Natural killer cell (primary cell): ENCODE data around the gene ROR1. TPM values are rescaled to one million over a fixed set of nuclear protein-coding genes. Genes with fewer than 3 reads are reported as not detected.

Experiments
- ATAC-seq, 3 donors: fragments of 150-1000 bp in 2 of 3; fragments of 200-7000 bp in 1 of 3; cut with Tn5 transposase; 1 replicate in 1 of 3; 2 replicates in 2 of 3; pipeline ENCODE4 v1.10.0; 2021; ENCODE audit warnings: mild to moderate bottlenecking in 2 of 3, moderate library complexity in 2 of 3
- DNase-seq, 2 donors: peaks; one replicate each; pipeline versions ENCODE4 v3.0.0 to v3.0.0-alpha.2; 2013 to 2021; ENCODE audit warnings: mixed read lengths in 1 of 2
- H3K27ac ChIP-seq: one replicate; pipeline ENCODE4 v1.5.1; 2013; ENCODE audit warnings: mild to moderate bottlenecking, low read length
- H3K27me3 ChIP-seq: one replicate; pipeline ENCODE4 v1.6.1; 2013; ENCODE audit warnings: low read length; ENCODE audit not compliant: control insufficient read depth, insufficient read depth
- H3K36me3 ChIP-seq: one replicate; pipeline ENCODE4 v1.6.1; 2013; ENCODE audit warnings: low read length; ENCODE audit not compliant: control insufficient read depth, insufficient read depth
- H3K4me1 ChIP-seq: one replicate; pipeline ENCODE4 v1.6.1; 2013; ENCODE audit warnings: low read length; ENCODE audit not compliant: control insufficient read depth, insufficient read depth
- H3K4me3 ChIP-seq: one replicate; pipeline ENCODE4 v1.5.1; 2013; ENCODE audit warnings: low read length
- H3K9me3 ChIP-seq: one replicate; pipeline ENCODE4 v1.6.1; 2013; ENCODE audit warnings: low read length; ENCODE audit not compliant: control insufficient read depth, insufficient read depth
- H3K27ac Mint-ChIP-seq, 2 donors: one replicate each; pipeline ENCODE4 v1.8.0; 2022; ENCODE audit warnings: mild to moderate bottlenecking in 2 of 2, mixed read lengths in 2 of 2, moderate library complexity in 1 of 2
- H3K27me3 Mint-ChIP-seq, 2 donors: one replicate each; pipeline ENCODE4 v1.8.0; 2022; ENCODE audit warnings: low read depth in 2 of 2, mixed read lengths in 2 of 2
- H3K36me3 Mint-ChIP-seq: one replicate; pipeline ENCODE4 v1.8.0; 2022; ENCODE audit warnings: mixed read lengths
- H3K4me1 Mint-ChIP-seq, 2 donors: one replicate each; pipeline ENCODE4 v1.8.0; 2022; ENCODE audit warnings: mixed read lengths in 2 of 2
- H3K4me3 Mint-ChIP-seq: one replicate; pipeline ENCODE4 v1.8.0; 2022; ENCODE audit warnings: mild to moderate bottlenecking, moderate library complexity, mixed read lengths
- H3K9me3 Mint-ChIP-seq, 2 donors: one replicate each; pipeline ENCODE4 v1.8.0; 2022; ENCODE audit warnings: mixed read lengths in 2 of 2
- WGBS: methylation state at CpG from one replicate; pipeline ENCODE4 v1.1.7; 2013; ENCODE audit warnings: missing lambda C conversion rate; ENCODE audit not compliant: insufficient coverage; 5-methylcytosine and 5-hydroxymethylcytosine counted together
- intact Hi-C: fragments of 100-400 bp; cut with micrococcal nuclease; formaldehyde crosslinking; loops from one replicate; pipeline ENCODE4 v1.14.2; 2022
- total RNA-seq, 4 donors: library from RNA; stranded (reverse); fragments of 120-200 nt in 1 of 4; gene quantifications; one replicate each; pipeline versions ENCODE4 v1.2.3 to v1.2.4, GENCODE V29; 2013 to 2022
- TF ChIP-seq, protein P1 (sequence below): fragments of 200-600 bp; IDR thresholded peaks from one replicate; pipeline ENCODE4 v1.8.0; 2022; ENCODE audit warnings: antibody characterized with exemption

The ROR1 gene
- total RNA-seq, 3 donors from 2014 or later (not counting 1 experiment from before 2014, with no cell fraction given): 0.05 to 0.35 (median 0.27) TPM

DNA sequence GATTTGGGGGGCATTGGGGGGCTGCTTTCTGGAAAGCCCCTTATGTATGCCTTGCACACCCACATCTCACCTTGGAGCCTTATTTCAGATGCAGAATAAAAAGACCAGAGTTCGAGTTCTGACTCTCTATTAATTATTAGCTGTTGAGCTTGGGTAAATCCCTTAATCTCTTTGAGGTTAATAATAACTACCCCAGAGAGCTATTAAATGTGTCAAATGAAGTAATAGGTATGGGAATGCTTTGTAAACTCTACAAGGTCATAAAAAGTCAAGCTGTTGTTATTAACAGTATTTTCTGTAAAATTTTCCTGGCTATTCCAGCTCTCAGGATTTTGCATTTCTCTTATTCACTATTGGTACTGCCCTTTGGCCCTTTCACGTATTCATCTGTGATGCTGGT is 122.9 kb downstream of the ROR1 start:
- intact Hi-C loops: loop anchor here (10.0 kb wide), 1 partner anchor 302 kb away; the partner anchor contains the start of gene PGM1
- no peak for DNase-seq
- Histone ChIP-seq H3K4me1 (peaks cover 13% of the 10 kb centered on the region), H3K27me3 (no peaks in the 10 kb centered on the region), H3K4me3 (no peak overlapping the region), H3K36me3 (no peaks in the 10 kb centered on the region), H3K27ac (no peak overlapping the region), H3K9me3 (no peaks in the 10 kb centered on the region)
- Mint-ChIP-seq H3K27me3 (peaks cover 15 to 54% of the 10 kb centered on the region in 2 donors), H3K4me1 (peaks cover 19 to 22% of the 10 kb centered on the region in 2 donors), H3K4me3 (no peak overlapping the region), H3K27ac (no peak overlapping the region), H3K9me3 (no peaks in the 10 kb centered on the region), H3K36me3 (no peaks in the 10 kb centered on the region)
- WGBS: 63% methylated on average over 1 of the region's 2 CpGs
- ATAC-seq: no peak
- TF ChIP-seq, protein P1, sequence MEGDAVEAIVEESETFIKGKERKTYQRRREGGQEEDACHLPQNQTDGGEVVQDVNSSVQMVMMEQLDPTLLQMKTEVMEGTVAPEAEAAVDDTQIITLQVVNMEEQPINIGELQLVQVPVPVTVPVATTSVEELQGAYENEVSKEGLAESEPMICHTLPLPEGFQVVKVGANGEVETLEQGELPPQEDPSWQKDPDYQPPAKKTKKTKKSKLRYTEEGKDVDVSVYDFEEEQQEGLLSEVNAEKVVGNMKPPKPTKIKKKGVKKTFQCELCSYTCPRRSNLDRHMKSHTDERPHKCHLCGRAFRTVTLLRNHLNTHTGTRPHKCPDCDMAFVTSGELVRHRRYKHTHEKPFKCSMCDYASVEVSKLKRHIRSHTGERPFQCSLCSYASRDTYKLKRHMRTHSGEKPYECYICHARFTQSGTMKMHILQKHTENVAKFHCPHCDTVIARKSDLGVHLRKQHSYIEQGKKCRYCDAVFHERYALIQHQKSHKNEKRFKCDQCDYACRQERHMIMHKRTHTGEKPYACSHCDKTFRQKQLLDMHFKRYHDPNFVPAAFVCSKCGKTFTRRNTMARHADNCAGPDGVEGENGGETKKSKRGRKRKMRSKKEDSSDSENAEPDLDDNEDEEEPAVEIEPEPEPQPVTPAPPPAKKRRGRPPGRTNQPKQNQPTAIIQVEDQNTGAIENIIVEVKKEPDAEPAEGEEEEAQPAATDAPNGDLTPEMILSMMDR: no peak

GRCh38 chr1:63898428-63899196 is 124.8 kb downstream of the ROR1 start:
- peaks cover 2 to 4% of the 10 kb centered on the region in 2 donors for H3K4me1 Mint-ChIP-seq

DNA sequence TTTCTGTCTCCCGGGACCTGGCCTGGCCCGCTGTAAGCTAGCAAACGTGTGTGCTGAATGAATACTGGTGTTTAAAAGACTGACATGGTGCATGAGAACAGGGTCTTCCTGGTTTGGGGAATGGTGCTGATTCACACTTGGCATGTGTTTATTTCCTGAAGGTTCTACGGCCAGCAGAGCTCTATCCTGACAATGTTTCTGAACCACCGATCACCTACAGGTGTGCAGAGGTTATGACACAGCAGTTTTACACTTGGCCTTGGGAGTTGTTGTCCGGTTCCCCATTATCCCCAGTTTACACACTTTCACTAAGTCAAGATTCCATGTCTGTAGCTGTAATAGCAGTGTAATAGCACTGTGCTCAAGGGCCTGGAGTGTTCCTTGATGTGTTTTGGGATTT is 127.3 kb downstream of the ROR1 start:
- intact Hi-C loops: no loop called here
- ATAC-seq: no peak
- H3K4me3 ChIP-seq: no peak overlapping the region
- H3K27me3 ChIP-seq: no peaks in the 10 kb centered on the region
- TF ChIP-seq, protein P1: no peak
- H3K27ac Mint-ChIP-seq: no peak overlapping the region
- DNase-seq: no peak
- no peaks in the 10 kb centered on the region for H3K9me3 ChIP-seq
- H3K4me3 Mint-ChIP-seq: no peak overlapping the region
- H3K9me3 Mint-ChIP-seq: no peaks in the 10 kb centered on the region
- H3K4me1 ChIP-seq: no peaks in the 10 kb centered on the region
- peaks cover 14 to 39% of the 10 kb centered on the region in 2 donors for H3K27me3 Mint-ChIP-seq
- H3K27ac ChIP-seq: no peak overlapping the region
- H3K36me3 ChIP-seq: no peaks in the 10 kb centered on the region
- H3K36me3 Mint-ChIP-seq: no peaks in the 10 kb centered on the region
- no peaks in the 10 kb centered on the region for H3K4me1 Mint-ChIP-seq
- WGBS: 94% methylated on average over 5 of the region's 6 CpGs

More at GRCh38 chr1:63898428-63899196, 124.8 kb downstream of the ROR1 start:
- H3K27ac Mint-ChIP-seq: no peak overlapping the region
- TF ChIP-seq, protein P1: no peak
- no peaks in the 10 kb centered on the region for H3K36me3 Mint-ChIP-seq
- H3K4me3 ChIP-seq: no peak overlapping the region
- no peak overlapping the region for H3K27ac ChIP-seq
- intact Hi-C loops: loop anchor here (10.0 kb wide), 1 partner anchor 304 kb away; the partner anchor contains the start of gene PGM1
- DNase-seq (no peak), ATAC-seq (no peak)
- no peaks in the 10 kb centered on the region for H3K36me3 ChIP-seq
- H3K4me1 ChIP-seq: no peaks in the 10 kb centered on the region
- peaks cover 18 to 54% of the 10 kb centered on the region in 2 donors for H3K27me3 Mint-ChIP-seq
- 84% methylated on average over 6 of the region's 6 CpGs for WGBS
- H3K27me3 ChIP-seq: no peaks in the 10 kb centered on the region
- H3K4me3 Mint-ChIP-seq: no peak overlapping the region
- H3K9me3 Mint-ChIP-seq: no peaks in the 10 kb centered on the region
- no peaks in the 10 kb centered on the region for H3K9me3 ChIP-seq
